ENCODE results near the gene PEX12. TPM values are rescaled to one million over a fixed set of nuclear protein-coding genes. Genes with fewer than 3 reads are reported as not detected.

Gene PEX12
- total and polyA plus RNA-seq, 2 donors (not counting 3 experiments of a cell fraction or from before 2014, with no cell fraction given), result 3.4 to 4.5 TPM

GRCh38 chr17:35584061-35584460 lies 5.7 kb upstream of the PEX12 start:
- H3K4me3 ChIP-seq (replicated peaks in 1 of 3; ENCODE audit: insufficient read depth in 1 of 3, low read depth in 1 of 3, low read length in 3 of 3), result no peak overlapping the region
- no peaks in the 10 kb centered on the region for H3K9me1 ChIP-seq (replicated peaks; ENCODE audit: control insufficient read depth, extremely low read depth, insufficient read depth, low read length)
- no peak overlapping the region for H3K27ac ChIP-seq (ENCODE audit: insufficient read depth, low read depth, low read length)
- H4K20me1 ChIP-seq (replicated peaks; ENCODE audit: control insufficient read depth, extremely low read depth, insufficient read depth, low read length), result no peaks in the 10 kb centered on the region
- ChIA-PET CTCF (no interaction called here), POLR2A (no interaction called here)
- H3K27me3 ChIP-seq (ENCODE audit: control insufficient read depth in 2 of 2, insufficient read depth in 2 of 2, low read length in 2 of 2), result peaks cover 4 to 6% of the 10 kb centered on the region in 2 experiments
- TF ChIP-seq FOS (IDR thresholded peaks at IDR 0.05; ENCODE audit: borderline replicate concordance, insufficient read depth, low read length) (no peak), MYC (IDR thresholded peaks at IDR 0.05; ENCODE audit: low read depth, low read length) (no peak), JUN (IDR thresholded peaks at IDR 0.05; ENCODE audit: borderline replicate concordance, insufficient read depth, insufficient read length, low read depth) (no peak), POLR2AphosphoS5 (IDR thresholded peaks at IDR 0.05; ENCODE audit: insufficient read depth, low read depth, low read length) (no peak), GATA2 (IDR thresholded peaks at IDR 0.05; ENCODE audit: insufficient read depth, insufficient read length, low read depth, low read length) (no peak), POLR2A (IDR thresholded peaks at IDR 0.05; ENCODE audit: low read depth, low read length) (no peak), EZH2 (IDR thresholded peaks at IDR 0.05; ENCODE audit: borderline replicate concordance, low read depth, low read length, severe bottlenecking) (no peak), CTCF (IDR thresholded peaks at IDR 0.05; ENCODE audit: extremely low read depth in 1 of 2, insufficient read depth in 1 of 2, low read depth in 1 of 2, low read length in 2 of 2) (no peak)
- TF ChIP-seq, protein P1, sequence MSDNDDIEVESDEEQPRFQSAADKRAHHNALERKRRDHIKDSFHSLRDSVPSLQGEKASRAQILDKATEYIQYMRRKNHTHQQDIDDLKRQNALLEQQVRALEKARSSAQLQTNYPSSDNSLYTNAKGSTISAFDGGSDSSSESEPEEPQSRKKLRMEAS (IDR thresholded peaks at IDR 0.05; ENCODE audit: insufficient read depth, insufficient read length), result no peak
- H3K9ac ChIP-seq (replicated peaks; ENCODE audit: extremely low read depth, insufficient read depth, low read length), result no peak overlapping the region
- peaks cover 18% of the 10 kb centered on the region for H3K4me1 ChIP-seq (ENCODE audit: control insufficient read depth, extremely low read depth, insufficient read depth, low read length)
- H3K36me3 ChIP-seq (ENCODE audit: control insufficient read depth in 2 of 2, extremely low read depth in 1 of 2, insufficient read depth in 2 of 2, low read length in 2 of 2), result no peaks in the 10 kb centered on the region
- intact Hi-C loops (cut with micrococcal nuclease), result no loop called here
- H3K9me3 ChIP-seq (replicated peaks; ENCODE audit: control insufficient read depth, insufficient read depth, low read length), result no peaks in the 10 kb centered on the region
- DNase-seq (ENCODE audit: low read depth, low spot score) (no peak), FAIRE-seq (no peak)
- no TSS peak for BruUV-seq (replicated peaks)
- H3K4me2 ChIP-seq (ENCODE audit: insufficient read depth, low read length), result no peak overlapping the region
- no peak overlapping the region for H2AFZ ChIP-seq (ENCODE audit: low read depth, low read length)
- dilution Hi-C loops (cut with MboI; ENCODE audit: extremely low pct_ligation_motif_present, low sequenced_read_pairs), result no loop called here
- peaks cover 17% of the 10 kb centered on the region for H3K79me2 ChIP-seq (ENCODE audit: control insufficient read depth, insufficient read depth, low read length)
